Nephron progenitor cell (in vitro differentiated cells): ENCODE measurements around the gene HNF4A.

Experiments used
- DNase-seq: peaks from one replicate; pipeline ENCODE4 v3.0.0; 2021
- H3K27ac Mint-ChIP-seq: 2 replicates; pipeline ENCODE4 v1.8.0; 2021; ENCODE audit warnings: mild to moderate bottlenecking, moderate library complexity, mixed read lengths
- H3K27me3 Mint-ChIP-seq: 2 replicates; pipeline ENCODE4 v1.8.0; 2021; ENCODE audit warnings: mild to moderate bottlenecking, low read depth, mixed read lengths; ENCODE audit not compliant: poor library complexity
- H3K36me3 Mint-ChIP-seq: 2 replicates; pipeline ENCODE4 v1.8.0; 2021; ENCODE audit warnings: low read depth, mixed read lengths
- H3K4me1 Mint-ChIP-seq: 2 replicates; pipeline ENCODE4 v1.8.0; 2021; ENCODE audit warnings: mixed read lengths
- H3K4me3 Mint-ChIP-seq: 2 replicates; pipeline ENCODE4 v1.8.0; 2021; ENCODE audit warnings: mild to moderate bottlenecking, moderate library complexity, mixed read lengths
- H3K9me3 Mint-ChIP-seq: 2 replicates; pipeline ENCODE4 v1.8.0; 2021; ENCODE audit warnings: mild to moderate bottlenecking, moderate library complexity, mixed read lengths
- TF ChIP-seq, protein P1 (sequence below): fragments of 200-600 bp; sonication (generic); IDR thresholded peaks from 2 replicates; pipeline ENCODE4 v1.5.0; 2021; ENCODE audit warnings: antibody characterized with exemption

HNF4A gene

DNA sequence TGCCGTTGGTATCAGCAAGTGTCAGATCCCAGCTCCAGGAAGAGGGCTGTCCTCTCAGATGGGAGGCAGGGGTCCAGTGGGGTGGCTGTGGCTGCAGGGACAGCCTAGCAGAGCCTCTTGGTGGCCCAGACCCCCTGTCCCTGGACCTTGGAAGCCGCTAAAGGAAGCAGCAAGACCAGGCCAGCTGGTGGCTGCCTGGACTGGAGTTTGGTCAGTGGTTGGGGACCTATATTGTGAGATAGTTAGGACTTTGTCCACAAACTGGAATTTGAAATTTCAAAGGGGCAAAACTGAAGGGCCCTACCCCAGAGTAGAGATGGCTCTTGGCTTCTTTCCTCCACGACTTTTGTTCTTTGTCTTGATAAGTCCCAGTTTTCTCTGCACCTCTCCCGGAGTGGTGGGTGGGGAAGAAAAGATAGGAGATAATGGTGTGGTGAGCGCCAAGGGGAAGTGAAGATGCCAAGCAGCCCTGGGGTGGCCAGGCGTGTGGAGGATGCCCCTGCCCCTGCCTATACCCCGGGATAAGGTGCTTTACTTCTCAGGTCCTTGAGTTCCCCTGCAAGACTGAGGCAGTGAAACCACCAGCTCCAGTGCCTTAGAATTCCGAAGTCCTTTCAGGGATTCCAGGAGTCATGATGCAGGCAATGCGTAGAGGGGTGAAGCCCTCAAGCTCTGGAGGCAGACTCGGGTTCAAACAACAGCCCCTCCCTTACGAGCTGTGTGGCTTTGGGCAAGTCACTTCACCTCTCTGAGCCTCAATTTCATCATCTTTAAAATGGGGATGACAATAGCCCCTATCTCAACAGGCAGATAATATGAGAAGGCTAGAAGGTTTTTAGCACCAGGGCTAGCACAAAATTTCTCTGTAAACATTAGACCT, 40.2 kb downstream of the HNF4A start:
- no peak for DNase-seq
- TF ChIP-seq, protein P1, sequence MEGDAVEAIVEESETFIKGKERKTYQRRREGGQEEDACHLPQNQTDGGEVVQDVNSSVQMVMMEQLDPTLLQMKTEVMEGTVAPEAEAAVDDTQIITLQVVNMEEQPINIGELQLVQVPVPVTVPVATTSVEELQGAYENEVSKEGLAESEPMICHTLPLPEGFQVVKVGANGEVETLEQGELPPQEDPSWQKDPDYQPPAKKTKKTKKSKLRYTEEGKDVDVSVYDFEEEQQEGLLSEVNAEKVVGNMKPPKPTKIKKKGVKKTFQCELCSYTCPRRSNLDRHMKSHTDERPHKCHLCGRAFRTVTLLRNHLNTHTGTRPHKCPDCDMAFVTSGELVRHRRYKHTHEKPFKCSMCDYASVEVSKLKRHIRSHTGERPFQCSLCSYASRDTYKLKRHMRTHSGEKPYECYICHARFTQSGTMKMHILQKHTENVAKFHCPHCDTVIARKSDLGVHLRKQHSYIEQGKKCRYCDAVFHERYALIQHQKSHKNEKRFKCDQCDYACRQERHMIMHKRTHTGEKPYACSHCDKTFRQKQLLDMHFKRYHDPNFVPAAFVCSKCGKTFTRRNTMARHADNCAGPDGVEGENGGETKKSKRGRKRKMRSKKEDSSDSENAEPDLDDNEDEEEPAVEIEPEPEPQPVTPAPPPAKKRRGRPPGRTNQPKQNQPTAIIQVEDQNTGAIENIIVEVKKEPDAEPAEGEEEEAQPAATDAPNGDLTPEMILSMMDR: no peak
- Mint-ChIP-seq H3K4me3 (no peak overlapping the region), H3K27ac (no peak overlapping the region), H3K36me3 (no peaks in the 10 kb centered on the region), H3K4me1 (no peaks in the 10 kb centered on the region), H3K9me3 (no peaks in the 10 kb centered on the region), H3K27me3 (peaks cover 39% of the 10 kb centered on the region)

DNA sequence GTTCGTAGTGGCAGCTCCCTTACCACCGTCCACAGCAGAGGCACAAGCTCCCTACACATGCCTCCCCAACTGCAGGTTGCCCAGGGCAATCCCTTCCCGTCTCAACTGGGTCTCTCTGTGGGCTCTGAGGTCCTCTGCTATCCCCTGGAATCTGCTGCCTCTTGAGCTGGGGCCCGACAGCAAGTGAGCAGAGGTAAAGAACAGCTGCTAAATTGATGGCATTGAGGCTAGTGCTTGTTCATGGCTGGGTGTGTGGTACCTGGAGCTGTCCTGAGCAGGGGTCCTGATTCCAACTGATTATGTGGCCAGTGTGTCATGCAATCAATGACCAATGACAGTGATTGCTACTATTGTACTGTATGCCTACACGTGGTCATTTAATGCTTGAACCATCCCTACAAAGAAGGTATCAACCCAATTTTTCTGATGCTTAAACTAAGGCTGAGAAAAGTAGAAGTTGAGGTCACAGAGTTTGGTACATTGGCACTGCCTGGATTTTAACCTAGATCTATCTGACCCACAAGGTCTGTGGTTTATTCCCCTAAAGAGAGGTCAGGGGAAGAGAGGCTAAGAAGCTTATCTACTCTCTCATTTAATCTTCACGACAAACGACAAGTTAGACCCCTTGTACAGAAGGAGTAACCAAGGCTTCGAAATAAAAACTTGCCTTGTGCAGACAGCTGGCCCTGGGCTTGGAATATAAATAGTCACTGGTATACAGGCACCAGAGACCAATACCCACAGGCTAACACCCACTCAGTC, 41.1 kb downstream of the HNF4A start:
- H3K9me3 Mint-ChIP-seq: no peaks in the 10 kb centered on the region
- H3K27me3 Mint-ChIP-seq: peaks cover 39% of the 10 kb centered on the region
- H3K27ac Mint-ChIP-seq: no peak overlapping the region
- DNase-seq: no peak
- TF ChIP-seq, protein P1: no peak
- no peaks in the 10 kb centered on the region for H3K36me3 Mint-ChIP-seq
- no peaks in the 10 kb centered on the region for H3K4me1 Mint-ChIP-seq
- no peak overlapping the region for H3K4me3 Mint-ChIP-seq

DNA sequence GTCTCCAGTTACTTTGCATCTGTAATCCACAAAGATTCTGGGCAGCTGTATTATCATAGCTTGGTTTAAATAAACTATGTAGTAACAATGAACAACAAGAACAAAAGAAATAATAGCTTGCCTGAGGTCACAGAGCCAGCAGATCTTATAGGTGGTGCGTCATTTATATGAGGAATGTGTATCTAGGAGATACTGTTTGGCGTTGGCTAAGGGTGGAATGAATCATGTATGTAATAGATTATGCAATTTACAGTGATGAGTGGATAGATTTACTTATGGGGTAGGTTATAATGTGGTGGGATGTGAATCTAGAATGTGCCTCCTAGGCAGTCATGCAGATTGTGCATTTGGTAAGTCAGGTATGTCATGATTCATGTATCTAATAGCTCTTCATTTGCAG, 42.8 kb downstream of the HNF4A start:
- no peak for DNase-seq
- Mint-ChIP-seq H3K4me1 (no peaks in the 10 kb centered on the region), H3K9me3 (no peaks in the 10 kb centered on the region), H3K4me3 (no peak overlapping the region), H3K27ac (no peak overlapping the region), H3K27me3 (peaks cover 39% of the 10 kb centered on the region), H3K36me3 (no peaks in the 10 kb centered on the region)
- TF ChIP-seq, protein P1: no peak

DNA sequence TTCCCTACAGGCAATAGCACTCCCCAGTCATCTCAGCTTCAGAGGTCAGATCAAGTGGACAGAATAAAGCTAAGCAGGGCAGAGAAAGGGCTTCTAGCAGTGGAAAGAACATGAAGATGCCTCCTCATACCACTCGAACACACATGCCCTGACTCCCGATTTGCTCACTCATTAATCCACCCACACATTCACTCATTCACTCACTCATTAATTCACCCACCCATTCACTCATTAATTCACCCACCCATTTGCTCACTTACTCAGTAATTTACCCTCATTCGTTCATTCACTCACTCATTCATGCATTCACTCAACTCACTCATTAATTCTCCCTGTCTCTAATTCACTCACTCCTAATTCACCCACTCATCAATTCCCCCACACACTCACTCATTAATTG, 43.9 kb downstream of the HNF4A start:
- peaks cover 2% of the 10 kb centered on the region for H3K4me1 Mint-ChIP-seq
- DNase-seq: no peak
- no peaks in the 10 kb centered on the region for H3K36me3 Mint-ChIP-seq
- no peaks in the 10 kb centered on the region for H3K9me3 Mint-ChIP-seq
- H3K27ac Mint-ChIP-seq: no peak overlapping the region
- peaks cover 37% of the 10 kb centered on the region for H3K27me3 Mint-ChIP-seq
- TF ChIP-seq, protein P1: no peak
- no peak overlapping the region for H3K4me3 Mint-ChIP-seq

DNA sequence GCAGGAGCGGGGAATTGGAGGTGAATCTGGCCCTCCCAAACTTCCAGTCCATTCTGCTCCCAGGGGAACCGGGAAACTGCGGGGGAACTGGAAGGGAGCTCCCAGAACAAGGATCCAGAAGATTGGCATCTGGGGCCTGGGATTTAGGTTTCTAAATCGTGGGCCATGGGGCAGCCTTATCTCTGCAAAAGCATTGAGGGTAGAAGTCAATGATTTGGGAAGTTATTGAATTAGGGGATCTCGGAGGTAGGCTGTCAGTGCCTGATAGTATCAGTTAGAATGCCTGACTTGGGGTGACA, 45.1 kb downstream of the HNF4A start:
- no peaks in the 10 kb centered on the region for H3K36me3 Mint-ChIP-seq
- peaks cover 8% of the 10 kb centered on the region for H3K4me1 Mint-ChIP-seq
- TF ChIP-seq, protein P1: no peak
- DNase-seq: no peak
- H3K9me3 Mint-ChIP-seq: no peaks in the 10 kb centered on the region
- no peak overlapping the region for H3K4me3 Mint-ChIP-seq
- no peak overlapping the region for H3K27ac Mint-ChIP-seq
- peaks cover 38% of the 10 kb centered on the region for H3K27me3 Mint-ChIP-seq
